Retinal pigment epithelial cell (primary cell): ENCODE measurements around the gene NAPA.

ENCODE experiments used
- DNase-seq: peaks from one replicate; pipeline ENCODE4 v3.0.0-alpha.2; 2010; ENCODE audit warnings: low read depth
- H3K4me3 ChIP-seq: 2 replicates; pipeline ENCODE4 v1.5.1; 2011; ENCODE audit warnings: mild to moderate bottlenecking, low read length, control low read depth, moderate library complexity
- CTCF ChIP-seq: conservative IDR thresholded peaks from 2 replicates; pipeline ENCODE4 v1.5.1; 2011; ENCODE audit warnings: low read depth, low read length, control low read depth, inconsistent platforms

Gene NAPA

GRCh38 chr19:47547199-47547598 lies 32.3 kb upstream of the NAPA start:
- no peak for DNase-seq
- no peak overlapping the region for H3K4me3 ChIP-seq
- TF ChIP-seq CTCF: no peak

- DNase-seq: no peak
- no peak for TF ChIP-seq CTCF
- H3K4me3 ChIP-seq: no peak overlapping the region
Observed at GRCh38 chr19:47545061-47545948, 30.4 kb upstream of the NAPA start.

- DNase-seq: no peak
- TF ChIP-seq CTCF: no peak
Observed at GRCh38 chr19:47544476-47544875, 29.6 kb upstream of the NAPA start.

GRCh38 chr19:47544075-47544474 lies 29.2 kb upstream of the NAPA start:
- TF ChIP-seq CTCF: no peak
- no peak overlapping the region for H3K4me3 ChIP-seq
- no peak for DNase-seq

More at GRCh38 chr19:47544476-47544875, 29.6 kb upstream of the NAPA start:
- H3K4me3 ChIP-seq: no peak overlapping the region

GRCh38 chr19:47542030-47542475 lies 27.2 kb upstream of the NAPA start:
- no peak for DNase-seq
- no peak overlapping the region for H3K4me3 ChIP-seq
- TF ChIP-seq CTCF: no peak

GRCh38 chr19:47541518-47541917 lies 26.7 kb upstream of the NAPA start:
- no peak for DNase-seq
- no peak overlapping the region for H3K4me3 ChIP-seq
- TF ChIP-seq CTCF: no peak

GRCh38 chr19:47540748-47541147 lies 25.9 kb upstream of the NAPA start:
- no peak overlapping the region for H3K4me3 ChIP-seq
- no peak for DNase-seq
- TF ChIP-seq CTCF: peak; percentile 56
